Smooth muscle cell of the brain vasculature (primary cell): ENCODE measurements around the gene SPACA9.

ENCODE experiments used
- DNase-seq: peaks from one replicate; pipeline ENCODE4 v3.0.0-alpha.2; 2012; ENCODE audit warnings: low read depth, low spot score

Gene SPACA9

GRCh38 chr9:132878695-132879456, at the start of gene SPACA9:
TSS of gene SPACA9 (plus strand) at chr9:132878898. CDS start at chr9:132883948, 5,050 bp downstream.
- DNase-seq: no peak

- no peak for DNase-seq
Observed at GRCh38 chr9:132832171-132832881, 46.4 kb upstream of the SPACA9 start.

- DNase-seq: no peak
Observed at GRCh38 chr9:132833550-132834121, 45.1 kb upstream of the SPACA9 start.

GRCh38 chr9:132834343-132834742, 44.4 kb upstream of the SPACA9 start:
- DNase-seq: no peak

GRCh38 chr9:132837501-132838286, 41.0 kb upstream of the SPACA9 start:
- DNase-seq: no peak

GRCh38 chr9:132838291-132838690, 40.4 kb upstream of the SPACA9 start:
- no peak for DNase-seq

GRCh38 chr9:132840980-132841379, 37.7 kb upstream of the SPACA9 start:
- no peak for DNase-seq

- no peak for DNase-seq
Observed at GRCh38 chr9:132842124-132843044, 36.3 kb upstream of the SPACA9 start.

- DNase-seq: no peak
Observed at GRCh38 chr9:132846109-132846917, 32.4 kb upstream of the SPACA9 start.

- DNase-seq: no peak
Observed at GRCh38 chr9:132846918-132847515, 31.7 kb upstream of the SPACA9 start.

GRCh38 chr9:132849185-132849706, 29.5 kb upstream of the SPACA9 start:
- no peak for DNase-seq

- DNase-seq: no peak
Observed at GRCh38 chr9:132853482-132853881, 25.2 kb upstream of the SPACA9 start.

GRCh38 chr9:132854832-132855231, 23.9 kb upstream of the SPACA9 start:
- no peak for DNase-seq

- no peak for DNase-seq
Observed at GRCh38 chr9:132855904-132856303, 22.8 kb upstream of the SPACA9 start.

- DNase-seq: no peak
Observed at GRCh38 chr9:132857031-132857430, 21.7 kb upstream of the SPACA9 start.

- no peak for DNase-seq
Observed at GRCh38 chr9:132857616-132858342, 20.9 kb upstream of the SPACA9 start.

GRCh38 chr9:132858751-132859150, 19.9 kb upstream of the SPACA9 start:
- no peak for DNase-seq

GRCh38 chr9:132861666-132862065, 17.0 kb upstream of the SPACA9 start:
- no peak for DNase-seq

- DNase-seq: no peak
Observed at GRCh38 chr9:132862533-132862932, 16.2 kb upstream of the SPACA9 start.
